K562 (cell line): ENCODE results near the gene ECM2.

ENCODE experiments used
- CHD1 ChIP-seq: fragments of 200-600 bp; sonication (generic); IDR thresholded peaks from one replicate; pipeline ENCODE4 v1.6.1; 2012; ENCODE audit warnings: mild to moderate bottlenecking, moderate library complexity, low read length, inconsistent platforms
- CHD2 ChIP-seq: IDR thresholded peaks from 2 replicates; pipeline ENCODE4 v1.6.1; 2011; ENCODE audit warnings: low read depth, low read length
- HEY1 ChIP-seq: fragments of 250-450 bp; sonication (Bioruptor Pico); IDR thresholded peaks from 2 replicates; pipeline ENCODE4 v1.5.0; 2020; ENCODE audit warnings: mild to moderate bottlenecking, moderate library complexity, borderline replicate concordance
- MCM3 ChIP-seq: fragments of 450-650 bp; IDR thresholded peaks from 2 replicates; pipeline ENCODE4 v1.6.1; 2016
- POLR2AphosphoS2 ChIP-seq: IDR thresholded peaks from 2 replicates; pipeline ENCODE4 v1.6.1; 2012; ENCODE audit warnings: low read length, improper control_type of control experiment
- SP1 ChIP-seq: sonication (generic); formaldehyde crosslinking; IDR thresholded peaks from 2 replicates; pipeline ENCODE4 v1.8.1; 2022; ENCODE audit warnings: mild to moderate bottlenecking, missing genetic modification reagents
- TF ChIP-seq, protein P1 (sequence below), 3 experiments: IDR thresholded peaks in 2 of 3; conservative IDR thresholded peaks in 1 of 3; 2 replicates each; pipeline ENCODE4 v1.5.1; 2011 to 2012; ENCODE audit warnings: low read length in 3 of 3, mild to moderate bottlenecking in 3 of 3, control low read depth in 2 of 3, improper control_type of control experiment in 1 of 3, inconsistent platforms in 1 of 3, low read depth in 1 of 3, mixed read lengths in 1 of 3, moderate library complexity in 1 of 3; ENCODE audit not compliant: insufficient read depth in 2 of 3

GRCh38 chr9:92547356-92547755, 11.6 kb upstream of the ECM2 start:
- TF ChIP-seq, protein P1, sequence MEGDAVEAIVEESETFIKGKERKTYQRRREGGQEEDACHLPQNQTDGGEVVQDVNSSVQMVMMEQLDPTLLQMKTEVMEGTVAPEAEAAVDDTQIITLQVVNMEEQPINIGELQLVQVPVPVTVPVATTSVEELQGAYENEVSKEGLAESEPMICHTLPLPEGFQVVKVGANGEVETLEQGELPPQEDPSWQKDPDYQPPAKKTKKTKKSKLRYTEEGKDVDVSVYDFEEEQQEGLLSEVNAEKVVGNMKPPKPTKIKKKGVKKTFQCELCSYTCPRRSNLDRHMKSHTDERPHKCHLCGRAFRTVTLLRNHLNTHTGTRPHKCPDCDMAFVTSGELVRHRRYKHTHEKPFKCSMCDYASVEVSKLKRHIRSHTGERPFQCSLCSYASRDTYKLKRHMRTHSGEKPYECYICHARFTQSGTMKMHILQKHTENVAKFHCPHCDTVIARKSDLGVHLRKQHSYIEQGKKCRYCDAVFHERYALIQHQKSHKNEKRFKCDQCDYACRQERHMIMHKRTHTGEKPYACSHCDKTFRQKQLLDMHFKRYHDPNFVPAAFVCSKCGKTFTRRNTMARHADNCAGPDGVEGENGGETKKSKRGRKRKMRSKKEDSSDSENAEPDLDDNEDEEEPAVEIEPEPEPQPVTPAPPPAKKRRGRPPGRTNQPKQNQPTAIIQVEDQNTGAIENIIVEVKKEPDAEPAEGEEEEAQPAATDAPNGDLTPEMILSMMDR (IDR thresholded peaks at IDR 0.05 in 2 of 3, conservative IDR thresholded peaks at IDR 0.05 in 1 of 3; ENCODE audit: insufficient read depth in 2 of 3, low read depth in 1 of 3, low read length in 3 of 3): no peak
- TF ChIP-seq CHD1: no peak
- TF ChIP-seq HEY1: no peak
- TF ChIP-seq CHD2: no peak
- TF ChIP-seq MCM3: no peak
- no peak for TF ChIP-seq SP1 (CRISPR knock-in tag)
- no peak for TF ChIP-seq POLR2AphosphoS2
